GM12878 (cell line): ENCODE results near the gene CRELD2. TPM values are rescaled to one million over a fixed set of nuclear protein-coding genes. Genes with fewer than 3 reads are reported as not detected.

Experiments
- ATAC-seq: fragments of 200-7000 bp; cut with Tn5 transposase; 3 replicates; pipeline ENCODE4 v1.9.1; 2020; ENCODE audit warnings: mild to moderate bottlenecking, moderate library complexity
- BruUV-seq: library from RNA; stranded (reverse); fragments of 400-500 nt; replicated peaks from 2 replicates; lab custom pipeline; 2021; lab: Mats Ljungman, UMichigan
- CTCF ChIA-PET: fragments of 300-600 bp; sonication (Branson Sonifier 250); formaldehyde crosslinking; extraction: SDS; loops from one replicate; lab custom pipeline; 2021; ENCODE audit warnings: inconsistent platforms; lab: Yijun Ruan, JAX
- POLR2A ChIA-PET: fragments of 350-600 bp; formaldehyde crosslinking; extraction: SDS; loops from one replicate; lab custom pipeline; 2021; ENCODE audit warnings: inconsistent platforms; lab: Charles Lee
- RAD21 ChIA-PET: fragments of 300-600 bp; sonication (Branson Sonifier 250); formaldehyde crosslinking; loops from one replicate; lab custom pipeline; 2023; ENCODE audit warnings: antibody characterized with exemption; ENCODE audit not compliant: unreplicated experiment; lab: Charles Lee
- SMC1A ChIA-PET: fragments of 300-600 bp; sonication (Branson Sonifier 250); formaldehyde crosslinking; loops from one replicate; lab custom pipeline; 2023; ENCODE audit not compliant: unreplicated experiment, uncharacterized antibody; lab: Charles Lee
- DNase-seq: peaks from one replicate; pipeline ENCODE4 v3.0.0-alpha.2; 2011; ENCODE audit warnings: low read depth, low spot score
- FAIRE-seq: peaks from 3 replicates; lab custom pipeline; 2011; peaks lifted over from hg19 to GRCh38; lab: Jason Lieb, UNC
- H2AFZ ChIP-seq: 2 replicates; pipeline ENCODE4 v1.6.0; 2011; ENCODE audit warnings: low read depth, low read length, control low read depth; ENCODE audit not compliant: control insufficient read depth
- H3K27ac ChIP-seq: 2 replicates; pipeline ENCODE4 v1.5.1; 2011; ENCODE audit warnings: control low read depth; ENCODE audit not compliant: control insufficient read depth, insufficient read depth
- H3K27me3 ChIP-seq, 2 experiments: replicated peaks in 1 of 2; 2 replicates each; pipeline versions ENCODE4 v1.6.0 to v1.6.1; 2011; ENCODE audit warnings: low read length in 1 of 2; ENCODE audit not compliant: control insufficient read depth in 2 of 2, insufficient read depth in 2 of 2
- H3K36me3 ChIP-seq, 2 experiments: 2 replicates each; pipeline ENCODE4 v1.5.1; 2011; ENCODE audit warnings: low read length in 1 of 2; ENCODE audit not compliant: control insufficient read depth in 2 of 2, insufficient read depth in 2 of 2
- H3K4me1 ChIP-seq: 2 replicates; pipeline ENCODE4 v1.6.1; 2011; ENCODE audit warnings: mild to moderate bottlenecking, low read length, moderate library complexity, mixed read lengths; ENCODE audit not compliant: control insufficient read depth, insufficient read depth
- H3K4me2 ChIP-seq: 2 replicates; pipeline ENCODE4 v1.6.0; 2011; ENCODE audit warnings: control low read depth; ENCODE audit not compliant: control insufficient read depth, insufficient read depth
- H3K4me3 ChIP-seq: fragments of 200-600 bp; sonication (generic); 2 replicates; pipeline ENCODE4 v1.5.1; 2016
- H3K79me2 ChIP-seq: 2 replicates; pipeline ENCODE4 v1.6.0; 2011; ENCODE audit warnings: low read length; ENCODE audit not compliant: control insufficient read depth, insufficient read depth
- H3K9ac ChIP-seq: 2 replicates; pipeline ENCODE4 v1.8.0; 2011; ENCODE audit warnings: low read length, control low read depth, mixed read lengths; ENCODE audit not compliant: control insufficient read depth, insufficient read depth
- H3K9me3 ChIP-seq: replicated peaks from 3 replicates; pipeline ENCODE4 v1.5.1; 2011; ENCODE audit warnings: mild to moderate bottlenecking, low read length; ENCODE audit not compliant: control insufficient read depth, insufficient read depth
- H4K20me1 ChIP-seq: 2 replicates; pipeline ENCODE4 v1.6.0; 2011; ENCODE audit not compliant: control insufficient read depth, insufficient read depth
- POLR2A ChIP-seq: IDR thresholded peaks from 2 replicates; pipeline ENCODE4 v1.6.1; 2011; ENCODE audit warnings: low read depth, mild to moderate bottlenecking, low read length
- POLR2AphosphoS5 ChIP-seq: IDR thresholded peaks from 2 replicates; pipeline ENCODE4 v1.6.1; 2011; ENCODE audit warnings: mild to moderate bottlenecking, low read length, inconsistent platforms
- SREBF2 ChIP-seq: IDR thresholded peaks from 2 replicates; pipeline ENCODE4 v1.6.1; 2012; ENCODE audit warnings: mild to moderate bottlenecking, low read length
- TCF12 ChIP-seq: IDR thresholded peaks from 2 replicates; pipeline ENCODE4 v1.6.1; 2011; ENCODE audit warnings: low read depth, mild to moderate bottlenecking, low read length
- ZNF217 ChIP-seq: fragments of 450-650 bp; IDR thresholded peaks from 2 replicates; pipeline ENCODE4 v1.6.1; 2017; ENCODE audit warnings: antibody characterized with exemption, mild to moderate bottlenecking
- WGBS: methylation state at CpG from one replicate; pipeline ENCODE4 v1.1.6; 2016; ENCODE audit warnings: low lambda C conversion rate; ENCODE audit not compliant: insufficient replicate concordance, insufficient coverage; ENCODE audit errors: missing lambda C conversion rate; 5-methylcytosine and 5-hydroxymethylcytosine counted together
- in situ Hi-C: fragments of 300-500 bp; cut with MboI; formaldehyde crosslinking; loops from 9 replicates; pipeline ENCODE4 v1.14.3; 2018; ENCODE audit warnings: mixed read lengths
- intact Hi-C: fragments of 100-400 bp; cut with micrococcal nuclease; formaldehyde crosslinking; loops from one replicate; pipeline ENCODE4 v1.14.2; 2022; ENCODE audit not compliant: unreplicated experiment
- polyA plus RNA-seq, 11 experiments: library from polyadenylated mRNA; depleted of rRNA in 4 of 11; unstranded in 6 of 11; stranded (reverse) in 5 of 11; fragments of >200 nt; fragmentation: Nextera tagmentation in 4 of 11; fragmentation: Illumina TruSeq in 1 of 11; extraction: Ambion mirVana in 4 of 11; extraction: Trizol in 1 of 11; gene quantifications; 1 replicate in 1 of 11; 2 replicates in 10 of 11; pipeline versions ENCODE4 v1.2.1 to v1.2.3, GENCODE V29; 2011 to 2016; ENCODE audit warnings: inconsistent platforms in 2 of 11, missing spikeins in 2 of 11, low read depth in 1 of 11
- total RNA-seq, 4 experiments: library from RNA; depleted of rRNA in 3 of 4; stranded (reverse); fragments of >200 nt in 3 of 4; fragmentation: Illumina TruSeq in 1 of 4; extraction: Trizol in 1 of 4; gene quantifications; 2 replicates each; pipeline versions ENCODE4 v1.2.1 to v1.2.3, GENCODE V29; 2013 to 2021
- TF ChIP-seq, protein P1 (sequence below): fragments of 450-650 bp; IDR thresholded peaks from 2 replicates; pipeline ENCODE4 v1.6.1; 2016; ENCODE audit warnings: mild to moderate bottlenecking

The CRELD2 gene
- total and polyA plus RNA-seq, 10 of the 15 experiments (the other 5 are each of a cell fraction or from before 2014, with no cell fraction given): 9.4 to 111 (median 25.9) TPM

DNA sequence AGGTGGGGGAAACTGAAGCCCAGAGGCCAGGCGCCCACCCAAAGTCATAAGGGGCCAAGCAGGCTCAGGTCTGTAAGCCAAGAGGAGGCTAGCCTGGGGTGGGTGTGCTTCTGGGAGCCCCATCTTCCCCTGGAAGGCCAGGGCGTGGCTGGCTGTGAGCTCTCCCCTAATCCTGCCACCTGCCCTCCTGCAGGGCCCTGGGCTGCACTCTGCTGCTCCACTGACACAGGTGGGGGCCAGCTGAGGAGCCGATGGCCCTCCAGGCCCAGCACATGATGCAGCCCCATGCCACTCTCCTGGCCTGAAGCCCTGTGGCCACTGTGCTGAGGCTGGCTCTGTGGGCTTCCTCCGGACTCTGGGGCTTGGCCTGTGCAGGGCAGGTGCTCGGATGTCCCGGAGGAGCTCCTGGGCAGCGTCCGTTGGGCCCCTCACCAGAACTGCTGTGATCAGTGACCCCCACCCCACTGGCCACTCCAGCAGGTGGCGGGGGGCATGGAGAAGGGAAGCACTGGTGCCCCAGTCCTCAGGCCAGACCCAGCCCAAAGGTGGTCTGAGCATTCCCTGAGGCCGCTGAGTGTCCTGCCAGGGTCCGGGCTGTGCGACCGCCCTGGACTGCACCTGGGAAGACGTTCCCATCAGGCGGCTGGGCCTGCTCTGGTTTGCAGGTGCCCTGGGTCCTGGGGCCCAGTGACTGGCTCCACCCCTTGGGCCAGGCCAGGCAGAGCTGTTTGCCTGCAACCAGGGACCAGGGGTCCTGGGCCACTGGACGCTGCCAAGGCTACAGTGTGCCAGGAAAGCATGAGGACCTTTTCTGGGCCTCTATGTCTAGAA lies 50.6 kb downstream of the CRELD2 start:
- H3K4me2 ChIP-seq: no peak overlapping the region
- SMC1A ChIA-PET: no interaction called here
- H3K4me3 ChIP-seq: no peak overlapping the region
- H3K27me3 ChIP-seq: no peaks in the 10 kb centered on the region
- H3K9me3 ChIP-seq: no peaks in the 10 kb centered on the region
- TF ChIP-seq POLR2A: peak; percentile 55
- no peak for TF ChIP-seq SREBF2
- TF ChIP-seq, protein P1, sequence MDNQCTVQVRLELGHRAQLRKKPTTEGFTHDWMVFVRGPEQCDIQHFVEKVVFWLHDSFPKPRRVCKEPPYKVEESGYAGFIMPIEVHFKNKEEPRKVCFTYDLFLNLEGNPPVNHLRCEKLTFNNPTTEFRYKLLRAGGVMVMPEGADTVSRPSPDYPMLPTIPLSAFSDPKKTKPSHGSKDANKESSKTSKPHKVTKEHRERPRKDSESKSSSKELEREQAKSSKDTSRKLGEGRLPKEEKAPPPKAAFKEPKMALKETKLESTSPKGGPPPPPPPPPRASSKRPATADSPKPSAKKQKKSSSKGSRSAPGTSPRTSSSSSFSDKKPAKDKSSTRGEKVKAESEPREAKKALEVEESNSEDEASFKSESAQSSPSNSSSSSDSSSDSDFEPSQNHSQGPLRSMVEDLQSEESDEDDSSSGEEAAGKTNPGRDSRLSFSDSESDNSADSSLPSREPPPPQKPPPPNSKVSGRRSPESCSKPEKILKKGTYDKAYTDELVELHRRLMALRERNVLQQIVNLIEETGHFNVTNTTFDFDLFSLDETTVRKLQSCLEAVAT: no peak
- peak; percentile 25; the same call in 1 of the 2 replicates for TF ChIP-seq POLR2AphosphoS5
- TF ChIP-seq TCF12: no peak
- TF ChIP-seq ZNF217: no peak
- POLR2A ChIA-PET: interaction anchor here (0.5 kb wide), 1 partner anchor 9 kb away, joined by 3 read pairs; the partner anchor contains the start of gene PIM3
- DNase-seq: no peak
- H3K36me3 ChIP-seq: peaks cover 8 to 9% of the 10 kb centered on the region in 2 experiments; a peak in 3 of 4 replicates
- CTCF ChIA-PET: interaction anchor here (2.6 kb wide), 1 partner anchor 38 kb away, joined by 15 read pairs; no protein-coding TSS in a partner anchor
- H2AFZ ChIP-seq: no peak overlapping the region
- WGBS: 91% methylated on average over 15 of the region's 16 CpGs
- peaks cover 37% of the 10 kb centered on the region for H3K4me1 ChIP-seq
- in situ Hi-C loops (loop anchor here (10.0 kb wide), 1 partner anchor 566 kb away; the partner anchor contains the start of gene TYMP), intact Hi-C loops (no loop called here)
- RAD21 ChIA-PET: interaction anchor here (1.5 to 1.6 kb wide), 2 partner anchors 38 to 202 kb away, joined by 4 to 6 read pairs; no protein-coding TSS in a partner anchor
- H3K27ac ChIP-seq: no peak overlapping the region
- ATAC-seq: no peak
- 0 out of 2 replicates have a peak, but pooled peaks cover 2% of the 10 kb centered on the region for H4K20me1 ChIP-seq
- FAIRE-seq: no peak
- no TSS peak for BruUV-seq
- H3K79me2 ChIP-seq: peaks cover 22% of the 10 kb centered on the region
- H3K9ac ChIP-seq: no peak overlapping the region
